Progenitor cell of endocrine pancreas (in vitro differentiated cells): ENCODE data around the gene RAB1A. TPM values are rescaled to one million over a fixed set of nuclear protein-coding genes. Genes with fewer than 3 reads are reported as not detected.

Source experiments
- DNase-seq: peaks from one replicate; pipeline ENCODE4 v3.0.0; 2021; ENCODE audit warnings: low spot score; ENCODE audit not compliant: unreplicated experiment
- H3K27ac Mint-ChIP-seq: 2 replicates; pipeline ENCODE4 v1.8.0; 2021; ENCODE audit warnings: mild to moderate bottlenecking, moderate library complexity, mixed read lengths
- H3K27me3 Mint-ChIP-seq: 2 replicates; pipeline ENCODE4 v1.8.0; 2021; ENCODE audit warnings: mixed read lengths
- H3K36me3 Mint-ChIP-seq: 2 replicates; pipeline ENCODE4 v1.8.0; 2022; ENCODE audit warnings: mixed read lengths; ENCODE audit not compliant: insufficient read depth
- H3K4me1 Mint-ChIP-seq: 2 replicates; pipeline ENCODE4 v1.8.0; 2021; ENCODE audit warnings: low read depth, mixed read lengths
- H3K4me3 Mint-ChIP-seq: 2 replicates; pipeline ENCODE4 v1.8.0; 2021; ENCODE audit warnings: low read depth, mild to moderate bottlenecking, moderate library complexity, mixed read lengths
- H3K9me3 Mint-ChIP-seq: 2 replicates; pipeline ENCODE4 v1.8.0; 2021; ENCODE audit warnings: low read depth, mixed read lengths
- total RNA-seq: library from RNA; stranded (reverse); gene quantifications from 2 replicates; pipeline ENCODE4 v1.2.1, GENCODE V29; 2021
- TF ChIP-seq, protein P1 (sequence below): fragments of 200-600 bp; sonication (generic); IDR thresholded peaks from one replicate; pipeline ENCODE4 v1.5.0; 2021; ENCODE audit warnings: antibody characterized with exemption, mild to moderate bottlenecking; ENCODE audit not compliant: unreplicated experiment

The RAB1A gene
- total RNA-seq, 1 donor from 2014 or later: 134 TPM

DNA sequence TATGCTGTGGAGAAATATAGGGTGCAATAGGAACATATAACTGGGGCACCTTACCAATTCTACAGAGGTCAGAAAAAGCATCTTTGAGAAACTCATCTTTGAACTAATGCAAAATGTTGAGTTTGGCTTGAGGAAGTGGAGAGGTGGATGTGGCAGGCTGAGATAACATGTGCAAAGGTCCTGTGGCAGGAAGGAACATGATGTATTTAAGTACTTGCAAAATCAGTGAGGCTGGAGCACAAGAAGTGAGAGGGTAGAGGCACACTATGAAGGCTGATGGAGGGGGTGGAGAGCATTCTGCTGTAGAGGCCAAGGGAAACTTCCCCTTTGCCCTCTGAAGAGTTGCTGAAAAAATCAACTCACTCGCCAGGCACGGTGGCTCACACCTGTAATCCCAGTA lies 14.7 kb upstream of the RAB1A start:
- H3K9me3 Mint-ChIP-seq: no peaks in the 10 kb centered on the region
- no peaks in the 10 kb centered on the region for H3K27me3 Mint-ChIP-seq
- H3K4me3 Mint-ChIP-seq: no peak overlapping the region
- H3K4me1 Mint-ChIP-seq: no peaks in the 10 kb centered on the region
- H3K36me3 Mint-ChIP-seq: no peaks in the 10 kb centered on the region
- H3K27ac Mint-ChIP-seq: no peak overlapping the region
- TF ChIP-seq, protein P1, sequence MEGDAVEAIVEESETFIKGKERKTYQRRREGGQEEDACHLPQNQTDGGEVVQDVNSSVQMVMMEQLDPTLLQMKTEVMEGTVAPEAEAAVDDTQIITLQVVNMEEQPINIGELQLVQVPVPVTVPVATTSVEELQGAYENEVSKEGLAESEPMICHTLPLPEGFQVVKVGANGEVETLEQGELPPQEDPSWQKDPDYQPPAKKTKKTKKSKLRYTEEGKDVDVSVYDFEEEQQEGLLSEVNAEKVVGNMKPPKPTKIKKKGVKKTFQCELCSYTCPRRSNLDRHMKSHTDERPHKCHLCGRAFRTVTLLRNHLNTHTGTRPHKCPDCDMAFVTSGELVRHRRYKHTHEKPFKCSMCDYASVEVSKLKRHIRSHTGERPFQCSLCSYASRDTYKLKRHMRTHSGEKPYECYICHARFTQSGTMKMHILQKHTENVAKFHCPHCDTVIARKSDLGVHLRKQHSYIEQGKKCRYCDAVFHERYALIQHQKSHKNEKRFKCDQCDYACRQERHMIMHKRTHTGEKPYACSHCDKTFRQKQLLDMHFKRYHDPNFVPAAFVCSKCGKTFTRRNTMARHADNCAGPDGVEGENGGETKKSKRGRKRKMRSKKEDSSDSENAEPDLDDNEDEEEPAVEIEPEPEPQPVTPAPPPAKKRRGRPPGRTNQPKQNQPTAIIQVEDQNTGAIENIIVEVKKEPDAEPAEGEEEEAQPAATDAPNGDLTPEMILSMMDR: no peak
- no peak for DNase-seq

DNA sequence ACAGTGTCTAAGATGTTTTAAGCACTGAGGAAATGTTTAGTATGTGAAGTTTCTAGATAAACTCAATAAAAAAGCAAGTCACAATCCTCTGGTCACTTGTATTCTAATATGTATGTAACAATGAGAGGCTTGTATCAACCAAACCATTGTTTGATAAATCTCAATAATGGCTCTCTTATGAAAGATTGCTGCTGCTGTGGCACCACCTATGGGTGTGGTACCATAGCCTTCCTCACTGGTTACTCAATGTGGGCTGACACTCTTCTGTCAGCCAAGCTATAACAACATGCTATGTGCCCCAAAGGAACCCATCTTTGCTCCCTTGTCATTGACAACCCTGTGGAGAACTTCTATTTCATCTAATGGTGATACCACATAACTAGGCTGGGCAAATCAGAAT lies 12.6 kb upstream of the RAB1A start:
- H3K4me1 Mint-ChIP-seq: peaks cover 3% of the 10 kb centered on the region
- H3K4me3 Mint-ChIP-seq: no peak overlapping the region
- TF ChIP-seq, protein P1: no peak
- no peak for DNase-seq
- H3K36me3 Mint-ChIP-seq: no peaks in the 10 kb centered on the region
- H3K27ac Mint-ChIP-seq: no peak overlapping the region
- H3K9me3 Mint-ChIP-seq: no peaks in the 10 kb centered on the region
- no peaks in the 10 kb centered on the region for H3K27me3 Mint-ChIP-seq

DNA sequence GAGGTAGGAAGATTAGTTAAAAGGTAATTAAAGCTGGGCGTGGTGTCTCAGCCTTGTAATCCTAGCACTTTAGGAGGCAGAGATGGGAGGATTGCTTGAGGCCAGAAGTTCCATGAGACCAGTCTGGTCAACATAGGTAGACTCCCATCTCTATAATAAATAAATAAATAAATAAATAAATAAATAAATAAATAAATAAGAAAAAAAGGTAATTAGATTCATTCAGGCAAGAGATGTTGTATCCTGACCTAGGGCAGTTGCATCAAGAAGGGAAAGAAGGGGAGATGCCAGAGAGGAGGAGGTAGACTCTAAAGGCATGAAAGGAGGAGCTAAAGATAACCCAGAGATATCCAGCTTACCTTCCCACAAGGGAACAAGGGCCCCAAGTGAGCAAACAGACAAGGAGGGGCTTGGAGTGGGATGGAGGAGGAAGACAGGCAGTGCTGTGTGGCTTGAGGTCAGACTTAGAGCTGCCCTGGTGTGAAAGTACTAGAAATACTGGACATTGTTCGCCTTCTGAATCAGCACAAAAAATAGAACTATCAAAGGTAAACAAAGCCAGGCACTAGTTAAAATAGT lies 7.4 kb upstream of the RAB1A start:
- Mint-ChIP-seq H3K27ac (no peak overlapping the region), H3K4me3 (no peak overlapping the region), H3K36me3 (no peaks in the 10 kb centered on the region), H3K9me3 (no peaks in the 10 kb centered on the region), H3K27me3 (no peaks in the 10 kb centered on the region), H3K4me1 (peaks cover 17% of the 10 kb centered on the region)
- TF ChIP-seq, protein P1: no peak
- no peak for DNase-seq

DNA sequence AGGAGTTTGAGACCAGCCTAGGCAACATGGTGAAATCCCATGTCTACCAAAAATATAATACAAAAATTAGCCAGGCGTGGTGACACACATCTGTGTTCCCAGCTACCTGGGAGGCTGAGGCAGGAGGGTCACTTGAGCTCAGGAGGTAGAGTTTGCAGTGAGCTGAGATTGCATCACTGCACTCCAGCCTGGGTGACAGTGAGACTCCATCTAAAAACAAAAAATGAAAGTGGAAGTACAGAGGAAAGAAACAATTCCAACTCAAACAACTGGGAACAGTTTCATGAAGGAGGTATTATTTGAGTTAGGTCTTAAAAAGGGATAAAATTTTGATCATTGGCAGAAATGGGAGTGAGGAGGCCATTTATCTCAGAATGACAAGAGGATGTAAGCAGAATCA lies 6.3 kb upstream of the RAB1A start:
- Mint-ChIP-seq H3K27ac (no peak overlapping the region), H3K9me3 (no peaks in the 10 kb centered on the region), H3K27me3 (no peaks in the 10 kb centered on the region), H3K36me3 (no peaks in the 10 kb centered on the region), H3K4me1 (peaks cover 19% of the 10 kb centered on the region), H3K4me3 (no peak overlapping the region)
- TF ChIP-seq, protein P1: no peak
- DNase-seq: no peak

DNA sequence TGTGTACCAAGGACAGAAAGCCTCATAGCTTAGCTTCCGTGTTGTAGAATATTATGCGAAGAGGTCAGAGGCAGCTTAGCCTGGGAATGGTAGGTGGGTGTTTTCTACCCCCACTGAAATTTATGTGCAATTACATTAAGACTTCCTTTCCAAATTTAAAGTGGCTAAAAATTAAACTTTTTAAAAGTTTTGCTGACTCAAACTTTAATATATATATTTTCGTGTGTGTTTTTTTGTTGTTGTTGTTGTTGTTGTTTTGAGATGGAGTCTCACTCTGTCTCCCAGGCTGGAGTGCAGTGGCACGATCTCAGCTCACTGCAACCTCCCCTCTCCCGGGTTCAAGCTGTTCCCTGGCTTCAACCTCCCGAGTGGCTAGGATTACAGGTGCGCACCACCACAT lies 4.3 kb upstream of the RAB1A start:
- Mint-ChIP-seq H3K27ac (no peak overlapping the region), H3K4me3 (no peak overlapping the region), H3K4me1 (peaks cover 24% of the 10 kb centered on the region), H3K9me3 (no peaks in the 10 kb centered on the region), H3K36me3 (no peaks in the 10 kb centered on the region), H3K27me3 (no peaks in the 10 kb centered on the region)
- no peak for DNase-seq
- TF ChIP-seq, protein P1: no peak
